ENCODE data around the gene PTPRN2.

The PTPRN2 gene

DNA sequence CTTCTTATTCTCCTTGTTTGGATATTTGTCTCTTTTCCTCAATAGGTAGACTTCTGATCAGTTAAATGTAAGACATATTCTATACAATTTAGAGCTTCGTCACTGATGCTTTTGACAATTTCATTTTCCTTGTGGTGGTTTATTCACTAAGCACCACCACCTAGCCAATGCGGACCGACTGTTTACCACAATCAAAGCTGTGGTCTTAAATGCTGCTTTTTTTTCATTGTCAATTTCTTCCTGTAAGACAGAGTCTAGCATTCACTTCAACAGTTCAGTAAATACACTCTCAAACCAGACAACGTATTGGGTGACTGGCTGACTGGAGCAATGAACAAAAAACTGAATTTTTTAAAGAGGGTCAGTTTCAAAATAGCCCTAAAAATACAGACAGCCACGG lies 1011.8 kb downstream of the PTPRN2 start:
- TF ChIP-seq, protein P1, sequence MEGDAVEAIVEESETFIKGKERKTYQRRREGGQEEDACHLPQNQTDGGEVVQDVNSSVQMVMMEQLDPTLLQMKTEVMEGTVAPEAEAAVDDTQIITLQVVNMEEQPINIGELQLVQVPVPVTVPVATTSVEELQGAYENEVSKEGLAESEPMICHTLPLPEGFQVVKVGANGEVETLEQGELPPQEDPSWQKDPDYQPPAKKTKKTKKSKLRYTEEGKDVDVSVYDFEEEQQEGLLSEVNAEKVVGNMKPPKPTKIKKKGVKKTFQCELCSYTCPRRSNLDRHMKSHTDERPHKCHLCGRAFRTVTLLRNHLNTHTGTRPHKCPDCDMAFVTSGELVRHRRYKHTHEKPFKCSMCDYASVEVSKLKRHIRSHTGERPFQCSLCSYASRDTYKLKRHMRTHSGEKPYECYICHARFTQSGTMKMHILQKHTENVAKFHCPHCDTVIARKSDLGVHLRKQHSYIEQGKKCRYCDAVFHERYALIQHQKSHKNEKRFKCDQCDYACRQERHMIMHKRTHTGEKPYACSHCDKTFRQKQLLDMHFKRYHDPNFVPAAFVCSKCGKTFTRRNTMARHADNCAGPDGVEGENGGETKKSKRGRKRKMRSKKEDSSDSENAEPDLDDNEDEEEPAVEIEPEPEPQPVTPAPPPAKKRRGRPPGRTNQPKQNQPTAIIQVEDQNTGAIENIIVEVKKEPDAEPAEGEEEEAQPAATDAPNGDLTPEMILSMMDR (IDR thresholded peaks at IDR 0.05; ENCODE audit: insufficient read depth, missing control alignments) = no peak
- FAIRE-seq (no peak), DNase-seq (ENCODE audit: insufficient read length, low spot score) (no peak)

DNA sequence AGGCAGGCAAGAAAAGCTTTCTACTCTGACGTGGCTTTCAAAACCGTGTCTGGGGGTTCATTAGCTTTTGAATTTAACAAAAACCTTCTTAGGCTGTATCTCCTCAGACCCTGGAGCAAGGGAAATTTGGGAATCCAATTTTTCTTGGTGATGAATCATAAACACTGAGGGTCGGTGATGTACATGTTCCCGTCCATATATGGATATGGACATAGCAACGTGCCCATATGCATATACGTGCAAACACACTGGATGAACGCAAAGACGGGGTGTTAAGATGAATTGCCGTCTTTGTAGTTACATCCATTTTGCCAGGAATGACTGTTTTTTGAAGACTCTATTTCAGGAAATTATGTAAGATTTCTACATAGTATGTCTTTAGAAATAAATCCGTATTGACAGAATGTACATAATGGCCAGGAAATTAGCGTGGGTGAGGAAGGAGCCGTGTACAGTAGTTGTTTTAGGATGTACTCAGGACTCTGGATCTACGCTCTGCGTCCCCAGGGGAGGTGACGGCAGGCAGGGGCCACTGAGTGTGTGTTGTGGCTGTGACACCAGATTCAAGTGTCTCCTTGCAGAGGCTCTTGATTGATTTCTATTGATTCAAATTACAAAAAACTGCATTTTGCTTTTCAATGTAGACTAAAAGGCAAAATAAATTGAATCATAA lies 1012.6 kb downstream of the PTPRN2 start:
- DNase-seq (ENCODE audit: insufficient read length, low spot score) (no peak), FAIRE-seq (no peak)
- TF ChIP-seq, protein P1 (IDR thresholded peaks at IDR 0.05; ENCODE audit: insufficient read depth, missing control alignments) = no peak

DNA sequence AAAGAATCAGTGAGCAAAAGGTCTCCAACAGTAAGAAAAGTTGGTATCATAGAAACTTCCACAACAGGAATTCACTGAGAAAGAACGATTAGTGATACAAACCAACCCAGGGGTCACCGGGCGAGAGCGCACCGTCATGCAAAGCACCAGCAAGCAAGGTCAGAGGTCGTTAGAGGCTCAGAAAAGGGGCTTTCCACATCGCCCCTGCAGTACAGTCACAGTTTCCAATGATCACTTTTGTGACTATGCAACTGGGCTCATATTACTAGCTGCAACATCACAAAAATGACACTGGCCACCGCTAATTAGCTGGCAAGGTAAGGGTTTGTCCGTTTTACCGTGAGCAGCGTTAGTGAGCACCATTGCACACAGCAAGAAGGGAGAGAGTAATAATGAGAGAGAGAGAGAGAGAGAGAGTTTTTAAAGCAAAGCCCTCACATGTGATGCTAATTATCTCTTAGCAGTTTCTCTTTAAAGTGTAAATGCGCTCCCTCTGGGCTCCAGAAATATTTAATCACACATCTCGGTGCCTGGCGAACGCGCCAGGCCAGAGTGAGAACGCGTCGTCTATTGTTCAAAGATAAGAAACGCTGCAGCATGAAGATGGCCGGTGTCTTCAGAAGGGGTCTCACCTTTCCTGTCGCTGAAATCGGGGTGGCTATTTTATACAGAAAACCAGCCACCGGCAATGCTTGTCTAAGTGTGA lies 1013.4 kb downstream of the PTPRN2 start:
- DNase-seq (ENCODE audit: insufficient read length, low spot score) (no peak), FAIRE-seq (no peak)
- TF ChIP-seq, protein P1 (IDR thresholded peaks at IDR 0.05; ENCODE audit: insufficient read depth, missing control alignments) = no peak

DNA sequence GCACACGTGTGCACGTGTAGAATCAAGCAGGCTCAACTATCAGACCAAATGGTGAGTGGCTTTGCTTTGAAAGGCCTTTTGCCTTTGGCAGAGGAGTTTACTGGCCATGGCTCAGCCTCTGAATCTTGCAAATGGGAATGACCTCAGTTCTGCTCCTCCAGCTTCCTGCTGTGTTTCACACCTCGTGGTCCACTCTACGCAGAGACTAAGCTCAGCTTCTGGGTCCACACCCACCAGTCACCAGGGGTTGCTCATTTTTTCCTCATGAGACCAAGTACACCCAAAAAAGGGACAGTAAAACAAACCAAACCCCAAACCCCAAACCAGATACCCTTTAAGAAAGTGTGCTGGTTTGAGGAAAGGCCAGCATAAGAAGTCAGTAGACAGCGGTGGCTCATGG lies 1014.4 kb downstream of the PTPRN2 start:
- no peak for FAIRE-seq
- DNase-seq (ENCODE audit: insufficient read length, low spot score) = no peak
- TF ChIP-seq, protein P1 (IDR thresholded peaks at IDR 0.05; ENCODE audit: insufficient read depth, missing control alignments) = no peak

DNA sequence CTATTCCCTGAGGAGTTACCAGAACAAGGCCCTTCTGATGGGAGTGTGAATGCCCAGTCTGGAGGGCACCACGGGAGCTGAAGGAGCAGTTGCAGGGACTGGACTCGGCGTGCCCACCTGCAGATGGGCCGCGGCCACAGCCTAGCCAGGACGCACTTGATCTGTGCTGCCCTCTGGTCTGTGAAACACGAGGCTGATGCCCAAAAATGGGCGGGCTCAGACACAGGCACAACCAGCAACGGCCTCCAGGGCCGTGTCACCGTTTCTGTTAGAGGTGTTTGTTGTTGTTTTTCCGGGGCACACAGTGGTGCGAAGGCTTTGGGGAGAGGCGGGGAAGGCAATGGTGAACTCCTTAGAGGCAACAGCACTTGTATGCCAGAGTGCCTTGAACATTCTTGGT lies 1015.0 kb downstream of the PTPRN2 start:
- TF ChIP-seq, protein P1 (IDR thresholded peaks at IDR 0.05; ENCODE audit: insufficient read depth, missing control alignments) = no peak
- FAIRE-seq (no peak), DNase-seq (ENCODE audit: insufficient read length, low spot score) (no peak)

DNA sequence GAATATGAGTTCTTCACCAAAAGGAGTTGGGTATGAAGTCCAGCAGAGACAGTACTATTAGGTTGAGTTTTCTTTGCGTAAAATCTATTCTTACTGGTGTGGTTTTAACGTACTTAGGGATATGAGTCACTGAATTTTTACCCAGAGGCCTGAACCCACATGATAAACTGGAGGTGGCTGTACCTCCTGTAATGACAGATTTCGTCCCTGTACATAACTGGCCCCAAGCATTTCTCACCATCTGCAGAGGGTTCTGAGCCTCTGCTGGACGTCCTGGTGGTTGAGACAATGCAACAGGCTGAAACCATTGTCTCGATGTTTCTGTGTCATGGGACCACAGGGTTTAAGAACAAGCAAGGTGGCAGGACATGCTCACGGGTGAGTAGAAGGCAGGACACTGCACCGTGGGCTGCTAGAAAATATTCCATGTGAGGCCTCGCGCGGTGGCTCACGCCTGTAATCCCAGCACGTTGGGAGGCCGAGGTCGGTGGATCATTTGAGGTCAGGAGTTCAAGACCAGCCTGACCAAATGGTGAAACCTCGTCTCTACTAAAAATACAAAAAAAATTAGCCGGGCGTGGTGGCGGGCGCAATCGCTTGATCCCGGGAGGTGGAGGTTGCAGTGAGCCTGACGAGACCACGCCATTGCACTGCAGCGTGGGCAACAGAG lies 1017.0 kb downstream of the PTPRN2 start:
- TF ChIP-seq, protein P1 (IDR thresholded peaks at IDR 0.05; ENCODE audit: insufficient read depth, missing control alignments) = no peak
- FAIRE-seq = no peak
- DNase-seq (ENCODE audit: insufficient read length, low spot score) = no peak
